Chondrocyte (in vitro differentiated cells): Measurements from ENCODE around the gene SBF2. TPM values are rescaled to one million over a fixed set of nuclear protein-coding genes. Genes with fewer than 3 reads are reported as not detected.

Experiments used
- DNase-seq: peaks from one replicate; pipeline ENCODE4 v3.0.0; 2021; ENCODE audit warnings: mixed read lengths, low spot score
- H3K27ac Mint-ChIP-seq: one replicate; pipeline ENCODE4 v1.8.0; 2021; ENCODE audit warnings: mild to moderate bottlenecking, moderate library complexity, mixed read lengths; ENCODE audit not compliant: unreplicated experiment
- H3K27me3 Mint-ChIP-seq: 2 replicates; pipeline ENCODE4 v1.8.0; 2021; ENCODE audit warnings: low read depth, mixed read lengths
- H3K36me3 Mint-ChIP-seq: 2 replicates; pipeline ENCODE4 v1.8.0; 2021; ENCODE audit warnings: low read depth, mixed read lengths
- H3K4me1 Mint-ChIP-seq: 2 replicates; pipeline ENCODE4 v1.8.0; 2021; ENCODE audit warnings: low read depth, mild to moderate bottlenecking, mixed read lengths
- H3K4me3 Mint-ChIP-seq: one replicate; pipeline ENCODE4 v1.8.0; 2021; ENCODE audit warnings: mild to moderate bottlenecking, moderate library complexity, mixed read lengths; ENCODE audit not compliant: unreplicated experiment
- H3K9me3 Mint-ChIP-seq: 2 replicates; pipeline ENCODE4 v1.8.0; 2021; ENCODE audit warnings: low read depth, mixed read lengths
- total RNA-seq: library from RNA; stranded (reverse); gene quantifications from 3 replicates; pipeline ENCODE4 v1.2.1, GENCODE V29; 2021
- TF ChIP-seq, protein P1 (sequence below): fragments of 200-600 bp; sonication (generic); IDR thresholded peaks from 2 replicates; pipeline ENCODE4 v1.5.0; 2021; ENCODE audit warnings: antibody characterized with exemption, mild to moderate bottlenecking, moderate library complexity

The SBF2 gene
- total RNA-seq, 1 donor from 2014 or later = 44.5 TPM

DNA sequence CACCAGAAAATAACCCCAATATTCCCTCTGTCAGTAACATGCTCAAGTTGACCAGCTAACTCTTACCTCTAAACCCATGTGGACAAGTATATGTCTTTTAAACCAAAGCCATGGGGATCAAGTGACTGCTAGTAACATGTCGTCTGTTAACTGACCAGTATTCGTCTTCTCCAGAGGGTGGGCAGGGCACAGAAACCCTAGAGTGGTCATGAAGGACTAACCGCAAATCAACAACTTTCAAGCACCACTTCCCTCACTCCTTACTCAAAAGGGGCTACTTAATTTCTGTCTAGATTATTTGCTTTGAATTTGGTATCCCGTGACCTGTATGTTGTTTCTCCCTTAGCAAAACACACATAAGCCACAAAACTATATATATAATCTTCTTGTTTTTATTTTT, 336.9 kb downstream of the SBF2 start:
- H3K36me3 Mint-ChIP-seq = peaks cover 10% of the 10 kb centered on the region
- TF ChIP-seq, protein P1, sequence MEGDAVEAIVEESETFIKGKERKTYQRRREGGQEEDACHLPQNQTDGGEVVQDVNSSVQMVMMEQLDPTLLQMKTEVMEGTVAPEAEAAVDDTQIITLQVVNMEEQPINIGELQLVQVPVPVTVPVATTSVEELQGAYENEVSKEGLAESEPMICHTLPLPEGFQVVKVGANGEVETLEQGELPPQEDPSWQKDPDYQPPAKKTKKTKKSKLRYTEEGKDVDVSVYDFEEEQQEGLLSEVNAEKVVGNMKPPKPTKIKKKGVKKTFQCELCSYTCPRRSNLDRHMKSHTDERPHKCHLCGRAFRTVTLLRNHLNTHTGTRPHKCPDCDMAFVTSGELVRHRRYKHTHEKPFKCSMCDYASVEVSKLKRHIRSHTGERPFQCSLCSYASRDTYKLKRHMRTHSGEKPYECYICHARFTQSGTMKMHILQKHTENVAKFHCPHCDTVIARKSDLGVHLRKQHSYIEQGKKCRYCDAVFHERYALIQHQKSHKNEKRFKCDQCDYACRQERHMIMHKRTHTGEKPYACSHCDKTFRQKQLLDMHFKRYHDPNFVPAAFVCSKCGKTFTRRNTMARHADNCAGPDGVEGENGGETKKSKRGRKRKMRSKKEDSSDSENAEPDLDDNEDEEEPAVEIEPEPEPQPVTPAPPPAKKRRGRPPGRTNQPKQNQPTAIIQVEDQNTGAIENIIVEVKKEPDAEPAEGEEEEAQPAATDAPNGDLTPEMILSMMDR = no peak
- H3K27ac Mint-ChIP-seq = no peak overlapping the region
- H3K4me3 Mint-ChIP-seq = no peak overlapping the region
- DNase-seq = no peak
- H3K4me1 Mint-ChIP-seq = peaks cover 14% of the 10 kb centered on the region
- no peaks in the 10 kb centered on the region for H3K9me3 Mint-ChIP-seq
- H3K27me3 Mint-ChIP-seq = no peaks in the 10 kb centered on the region

DNA sequence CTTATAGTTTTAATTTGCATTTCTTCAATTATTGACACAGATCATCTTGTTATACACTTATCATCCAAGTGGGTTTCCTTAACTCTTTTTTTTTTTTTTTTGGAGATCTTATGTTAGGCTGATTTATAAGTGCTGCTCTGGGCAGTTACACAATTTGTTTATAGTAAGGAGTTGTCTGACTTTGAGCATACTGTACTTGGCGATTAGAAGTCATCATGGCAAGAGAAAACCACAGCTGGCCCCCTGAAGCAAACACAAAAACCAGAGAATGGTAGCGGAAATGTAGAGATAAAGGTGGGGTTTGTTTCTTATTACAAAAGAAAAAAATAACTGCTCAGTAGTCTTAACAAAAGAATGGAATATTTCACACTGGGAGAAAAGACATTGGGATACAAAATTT, 337.5 kb downstream of the SBF2 start:
- no peak overlapping the region for H3K27ac Mint-ChIP-seq
- peaks cover 7% of the 10 kb centered on the region for H3K36me3 Mint-ChIP-seq
- peaks cover 20% of the 10 kb centered on the region for H3K4me1 Mint-ChIP-seq
- no peaks in the 10 kb centered on the region for H3K9me3 Mint-ChIP-seq
- H3K27me3 Mint-ChIP-seq = no peaks in the 10 kb centered on the region
- TF ChIP-seq, protein P1 = no peak
- no peak overlapping the region for H3K4me3 Mint-ChIP-seq
- DNase-seq = no peak

DNA sequence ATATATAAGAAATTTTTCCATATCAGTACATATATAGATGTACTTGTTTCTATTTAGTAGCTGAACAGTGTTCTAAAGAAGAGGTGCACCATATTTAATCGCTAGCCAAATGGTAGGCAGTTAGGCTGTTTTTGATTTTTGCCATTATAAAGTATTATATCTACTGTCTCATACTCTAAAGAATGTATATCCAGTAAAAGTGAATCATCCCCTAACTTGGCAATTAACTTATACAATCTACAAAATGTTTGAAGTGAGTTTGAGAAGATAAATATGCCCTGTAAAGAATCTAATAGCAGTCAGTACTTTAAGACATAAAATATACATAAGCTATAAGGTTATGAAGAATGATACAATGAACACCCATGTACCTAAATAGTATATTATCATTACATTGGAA, 338.6 kb downstream of the SBF2 start:
- H3K27ac Mint-ChIP-seq = no peak overlapping the region
- H3K4me3 Mint-ChIP-seq = no peak overlapping the region
- peaks cover 7% of the 10 kb centered on the region for H3K36me3 Mint-ChIP-seq
- H3K9me3 Mint-ChIP-seq = no peaks in the 10 kb centered on the region
- H3K4me1 Mint-ChIP-seq = peaks cover 21% of the 10 kb centered on the region
- TF ChIP-seq, protein P1 = no peak
- no peaks in the 10 kb centered on the region for H3K27me3 Mint-ChIP-seq
- DNase-seq = no peak

DNA sequence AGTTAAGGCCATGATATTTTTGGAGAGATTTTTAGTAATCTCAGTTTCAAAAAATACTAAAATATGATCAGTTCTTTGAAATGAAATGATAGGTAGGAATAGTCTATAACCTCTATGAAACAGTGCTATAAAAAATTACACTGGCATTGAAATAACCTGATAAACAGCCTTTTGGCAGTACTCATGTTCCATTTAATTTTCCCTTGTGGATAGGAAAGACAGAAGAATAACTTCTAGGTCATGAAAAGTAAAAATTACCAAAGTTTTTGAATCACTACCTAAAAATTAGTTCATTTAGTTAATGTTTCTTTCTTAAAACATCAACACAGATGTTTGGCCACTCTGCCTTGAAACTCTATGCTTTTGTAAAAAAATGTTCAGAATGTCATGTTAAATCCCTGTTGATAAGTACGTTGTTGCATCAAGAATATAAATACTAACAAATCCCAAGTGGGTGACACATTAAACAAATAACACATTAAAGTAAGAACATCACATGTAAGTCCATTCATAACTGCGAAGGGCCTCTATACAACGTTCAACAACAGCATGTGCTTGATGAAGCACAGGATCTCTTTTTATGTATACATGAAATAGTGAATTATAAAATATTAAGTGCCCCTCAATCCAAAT, 339.9 kb downstream of the SBF2 start:
- Mint-ChIP-seq H3K4me1 (peaks cover 21% of the 10 kb centered on the region), H3K27ac (no peak overlapping the region), H3K4me3 (no peak overlapping the region), H3K27me3 (no peaks in the 10 kb centered on the region), H3K9me3 (no peaks in the 10 kb centered on the region), H3K36me3 (peaks cover 2% of the 10 kb centered on the region)
- TF ChIP-seq, protein P1 = no peak
- DNase-seq = no peak

DNA sequence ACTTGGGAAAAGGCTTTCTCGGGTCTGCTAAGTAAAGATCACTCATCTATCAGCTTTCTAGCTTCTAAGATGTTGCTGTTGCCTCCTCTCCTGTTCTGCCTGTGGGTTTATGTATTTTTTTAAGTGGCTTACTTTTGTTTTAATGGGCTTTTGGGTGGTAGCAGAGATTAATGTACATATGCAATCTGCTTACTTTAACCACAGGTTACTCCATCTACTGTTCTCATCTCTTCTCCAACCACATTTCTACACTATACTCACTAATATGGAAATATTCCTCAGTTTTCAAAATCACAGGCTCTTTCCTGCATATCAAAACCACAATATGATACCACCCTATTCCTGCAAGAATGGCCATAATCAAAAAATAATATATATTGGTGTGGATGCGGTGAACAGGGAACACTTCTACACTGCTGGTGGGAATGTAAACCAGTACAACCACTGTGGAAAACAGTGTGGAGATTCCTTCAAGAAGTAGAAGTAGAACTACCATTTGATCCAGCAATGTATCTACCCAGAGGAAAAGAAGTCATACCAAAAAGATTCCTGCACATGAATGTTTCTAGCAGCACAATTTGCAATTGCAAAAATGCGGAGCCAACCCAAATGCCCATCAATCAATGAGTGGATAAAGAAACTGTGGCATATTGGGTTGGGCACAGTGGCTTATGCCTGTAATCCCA, 341.4 kb downstream of the SBF2 start:
- no peak for DNase-seq
- Mint-ChIP-seq H3K4me1 (peaks cover 21% of the 10 kb centered on the region), H3K27ac (no peak overlapping the region), H3K9me3 (no peaks in the 10 kb centered on the region), H3K4me3 (no peak overlapping the region), H3K27me3 (no peaks in the 10 kb centered on the region), H3K36me3 (no peaks in the 10 kb centered on the region)
- TF ChIP-seq, protein P1 = no peak
